OCI-LY3 (cell line): ENCODE data around the gene PTK6.

Experiments
- H2AFZ ChIP-seq: fragments of 200-600, 300-600 bp; shearing (Covaris generic); 2 replicates; pipeline ENCODE4 v1.6.0; 2014; ENCODE audit warnings: antibody characterized with exemption, low read depth, low read length
- H3K27ac ChIP-seq: fragments of 200-600, 300-600 bp; sonication (generic); 2 replicates; pipeline ENCODE4 v1.5.1; 2014; ENCODE audit warnings: mild to moderate bottlenecking, low read length, moderate library complexity, mixed read lengths
- H3K27me3 ChIP-seq: fragments of 200-600, 300-600 bp; sonication (generic); 2 replicates; pipeline ENCODE4 v1.6.1; 2014; ENCODE audit warnings: low read depth, low read length, mixed read lengths
- H3K36me3 ChIP-seq: fragments of 200-600, 300-600 bp; sonication (generic); replicated peaks from 2 replicates; pipeline ENCODE3; 2014; ENCODE audit warnings: low read depth, low read length, mixed read lengths
- H3K4me1 ChIP-seq: fragments of 300-600, 200-600 bp; sonication (generic); 2 replicates; pipeline ENCODE4 v1.6.1; 2014; ENCODE audit warnings: low read length, mixed read lengths
- H3K4me2 ChIP-seq: fragments of 200-600, 300-600 bp; sonication (generic); 2 replicates; pipeline ENCODE4 v1.6.1; 2014; ENCODE audit warnings: low read length, mixed read lengths
- H3K4me3 ChIP-seq: fragments of 300-600, 200-600 bp; sonication (generic); 2 replicates; pipeline ENCODE4 v1.5.1; 2014; ENCODE audit warnings: antibody characterized with exemption, mild to moderate bottlenecking, low read length, moderate library complexity
- H3K79me2 ChIP-seq: fragments of 300-600, 200-600 bp; shearing (Covaris generic); 2 replicates; pipeline ENCODE4 v1.6.1; 2014; ENCODE audit warnings: mild to moderate bottlenecking, low read length, mixed read lengths
- H3K9ac ChIP-seq: fragments of 300-600, 200-600 bp; shearing (Covaris generic); 2 replicates; pipeline ENCODE4 v1.6.0; 2014; ENCODE audit warnings: mild to moderate bottlenecking, low read length, moderate library complexity
- H3K9me3 ChIP-seq: fragments of 200-600, 300-600 bp; shearing (Covaris generic); 2 replicates; pipeline ENCODE4 v1.6.1; 2014; ENCODE audit warnings: low read length, mixed read lengths; ENCODE audit not compliant: insufficient read depth
- H4K20me1 ChIP-seq: fragments of 200-600, 300-600 bp; sonication (generic); 2 replicates; pipeline ENCODE4 v1.6.1; 2016; ENCODE audit warnings: low read length, mixed read lengths; ENCODE audit not compliant: insufficient read depth
- CTCF ChIP-seq: fragments of 200-600, 300-600 bp; sonication (generic); IDR thresholded peaks from 2 replicates; pipeline ENCODE4 v1.5.1; 2014; ENCODE audit warnings: antibody characterized with exemption, low read length, low read depth
- EZH2phosphoT487 ChIP-seq: fragments of 200-600 bp; shearing (Covaris generic); IDR thresholded peaks from 2 replicates; pipeline ENCODE4 v1.6.1; 2018; ENCODE audit warnings: antibody characterized with exemption, mixed run types, low read depth

Gene PTK6

GRCh38 chr20:63548542-63548941 is 11.4 kb upstream of the PTK6 start:
- TF ChIP-seq CTCF = no peak
- TF ChIP-seq EZH2phosphoT487 = no peak
- Histone ChIP-seq H3K9ac (no peak overlapping the region), H3K4me2 (no peak overlapping the region), H2AFZ (no peak overlapping the region), H3K27ac (no peak overlapping the region), H3K4me1 (peaks cover 10% of the 10 kb centered on the region), H4K20me1 (peaks cover 4% of the 10 kb centered on the region; the same call in 1 of the 2 replicates), H3K4me3 (no peak overlapping the region), H3K79me2 (no peaks in the 10 kb centered on the region), H3K9me3 (no peaks in the 10 kb centered on the region), H3K36me3 (no peaks in the 10 kb centered on the region), H3K27me3 (peaks cover 78% of the 10 kb centered on the region)

GRCh38 chr20:63547725-63548480 is 10.7 kb upstream of the PTK6 start, which contains the start of gene SRMS:
Gene SRMS (minus strand): TSS chr20:63547749. CDS start chr20:63547463, 286 bp downstream.
- Histone ChIP-seq H3K27me3 (peaks cover 75% of the 10 kb centered on the region), H3K4me3 (no peak within 1 kb of the TSS), H2AFZ (no peak within 1 kb of the TSS), H3K4me2 (no peak within 1 kb of the TSS), H3K79me2 (no peaks in the 10 kb centered on the region), H3K9ac (no peak within 1 kb of the TSS), H3K36me3 (no peaks in the 10 kb centered on the region), H4K20me1 (peaks cover 4% of the 10 kb centered on the region; the same call in 1 of the 2 replicates), H3K9me3 (no peaks in the 10 kb centered on the region), H3K4me1 (peaks cover 9% of the 10 kb centered on the region), H3K27ac (no peak within 1 kb of the TSS)
- no peak for TF ChIP-seq EZH2phosphoT487
- TF ChIP-seq CTCF = no peak

- Histone ChIP-seq H3K9ac (no peak overlapping the region), H3K79me2 (no peaks in the 10 kb centered on the region), H4K20me1 (peaks cover 4% of the 10 kb centered on the region; the same call in 1 of the 2 replicates), H3K36me3 (no peaks in the 10 kb centered on the region), H3K4me3 (no peak overlapping the region), H3K4me2 (no peak overlapping the region), H3K27me3 (peaks cover 67% of the 10 kb centered on the region), H3K9me3 (no peaks in the 10 kb centered on the region), H2AFZ (no peak overlapping the region), H3K27ac (no peak overlapping the region), H3K4me1 (peaks cover 11% of the 10 kb centered on the region)
- TF ChIP-seq EZH2phosphoT487 (no peak), CTCF (no peak)
Measured at GRCh38 chr20:63546956-63547724, 10.0 kb upstream of the PTK6 start.
